NCI-H2081 (cell line): ENCODE measurements around the gene POLR3A.
A peak's percentile ranks its signal among the peaks of the same experiment; 100 is the strongest.
"Not testable (repeated sequence)": the region's sequence is repeated elsewhere in the genome, so short reads cannot be mapped to it uniquely, and the experiment has no call there.

Experiments used
- DNase-seq, 2 experiments: peaks; one replicate each; lab custom pipeline; 2025; lab: John Stamatoyannopoulos, UW

The POLR3A gene

DNA sequence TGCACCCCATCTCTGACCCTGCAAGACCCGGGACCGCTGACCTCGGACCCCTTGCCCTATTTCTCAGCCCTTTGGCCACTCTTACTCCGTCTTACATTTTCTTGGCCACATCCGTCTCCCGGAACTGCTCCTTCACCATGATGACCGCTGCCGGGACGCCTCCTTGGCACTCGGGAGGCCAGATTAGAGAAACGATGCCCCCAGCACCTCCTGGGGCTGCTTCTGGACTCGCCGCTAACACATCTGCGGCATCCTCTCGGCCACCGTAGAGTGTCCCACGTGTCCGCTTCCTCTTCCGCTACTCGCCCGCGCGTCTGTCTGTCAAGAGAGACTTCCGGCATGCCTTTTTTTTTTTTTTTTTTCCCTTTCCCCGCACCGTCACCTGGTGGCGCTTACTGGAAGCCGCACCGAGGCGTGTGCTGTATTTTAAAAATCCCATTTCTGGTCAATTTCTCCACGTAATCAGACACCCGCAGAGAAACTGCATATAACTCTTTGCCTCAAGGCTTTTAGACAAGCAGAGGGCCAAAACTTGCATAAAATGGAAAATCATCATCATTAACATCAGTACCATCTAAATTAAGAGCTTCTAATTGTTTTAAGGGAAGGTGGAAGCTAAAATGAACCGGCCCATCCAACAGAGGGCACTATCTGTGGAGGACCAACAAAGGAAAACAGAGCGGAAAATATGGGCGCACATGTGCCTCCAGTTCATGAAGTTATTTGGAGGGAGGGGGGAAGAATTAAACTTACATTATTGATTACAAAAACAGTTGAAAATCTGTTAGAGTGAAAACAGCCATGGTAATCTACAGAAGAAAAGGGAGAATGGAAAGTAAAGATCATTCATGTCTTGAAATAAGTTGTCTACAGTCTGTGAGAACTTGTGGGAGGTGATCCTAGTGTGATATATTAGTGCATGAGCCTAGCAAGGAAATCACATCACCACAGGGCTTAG, at the start of gene POLR3A:
Gene POLR3A, minus strand, starts transcription at position 247 of the 958 bp plus-strand sequence. Its CDS starts 108 bp downstream, at position 139.
- peak; percentile 93 to 94 for DNase-seq

DNA sequence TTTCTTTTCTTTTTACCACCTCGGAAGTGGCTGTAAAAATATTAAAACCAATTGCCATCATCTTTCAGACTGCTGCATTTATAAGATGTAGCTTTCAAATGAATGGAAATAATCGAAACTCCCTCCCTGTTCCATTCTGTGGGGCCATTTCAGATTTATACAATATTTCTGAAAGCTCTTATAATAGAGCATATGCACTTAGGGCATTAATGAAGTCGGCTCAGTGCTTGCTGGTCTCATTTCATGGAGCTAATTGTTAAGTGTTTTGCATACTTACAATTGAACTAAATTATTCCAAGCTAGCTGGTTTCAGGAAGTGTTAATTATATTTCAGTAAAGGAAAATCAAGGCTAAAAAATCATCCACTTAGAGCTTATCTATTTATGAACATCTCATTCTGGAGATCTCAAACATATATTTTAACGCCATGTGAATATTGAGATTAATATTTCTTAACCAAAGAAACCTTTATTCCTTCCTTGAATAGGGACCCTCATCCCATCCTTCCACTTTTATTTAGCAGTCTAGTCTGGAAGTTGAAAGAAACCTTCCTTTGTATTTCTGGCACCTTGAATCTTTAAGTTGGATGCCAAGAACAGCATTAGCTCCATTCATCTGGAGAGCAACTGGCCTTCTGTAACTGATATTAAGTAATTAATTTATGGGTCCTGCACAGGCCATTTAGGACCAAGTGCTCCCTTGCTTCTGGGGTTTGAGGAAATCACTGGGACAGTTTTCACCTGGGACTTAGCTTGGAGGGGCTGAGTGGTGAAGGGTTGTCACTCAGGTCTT, 49.4 kb upstream of the POLR3A start:
- no peak for DNase-seq

DNA sequence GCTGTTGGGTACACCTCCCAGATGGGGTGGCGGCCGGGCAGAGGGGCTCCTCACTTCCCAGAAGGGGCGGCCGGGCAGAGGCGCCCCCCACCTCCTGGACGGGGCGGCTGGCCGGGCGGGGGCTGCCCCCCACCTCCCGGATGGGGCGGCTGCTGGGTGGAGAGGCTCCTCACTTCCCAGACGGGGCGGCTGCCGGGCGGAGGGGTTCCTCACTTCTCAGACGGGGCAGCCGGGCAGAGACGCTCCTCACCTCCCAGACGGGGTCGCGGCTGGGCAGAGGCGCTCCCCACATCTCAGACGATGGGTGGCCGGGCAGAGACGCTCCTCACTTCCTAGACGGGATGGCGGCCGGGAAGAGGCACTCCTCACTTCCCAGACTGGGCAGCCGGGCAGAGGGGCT, 46.5 kb upstream of the POLR3A start:
- not testable (repeated sequence) for DNase-seq

DNA sequence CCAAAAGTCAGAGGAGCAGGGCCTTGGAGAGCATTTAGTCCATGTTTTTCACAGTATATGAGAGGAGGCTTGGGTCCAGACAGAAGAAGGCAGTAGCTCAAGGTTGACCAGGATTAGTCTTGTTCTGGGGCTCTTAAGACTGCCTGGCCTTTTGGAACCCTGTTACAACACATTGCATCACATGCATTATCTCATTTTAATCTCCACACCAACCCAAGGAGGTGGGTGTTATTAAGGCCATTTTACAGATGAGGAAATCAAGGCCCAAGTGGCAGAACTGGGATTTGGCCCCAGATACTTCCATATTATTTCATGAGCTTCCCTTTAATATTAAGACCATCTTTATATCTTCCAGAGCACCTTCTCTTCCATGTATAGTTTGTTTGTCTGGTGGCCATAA, 43.2 kb upstream of the POLR3A start:
- no peak for DNase-seq

DNA sequence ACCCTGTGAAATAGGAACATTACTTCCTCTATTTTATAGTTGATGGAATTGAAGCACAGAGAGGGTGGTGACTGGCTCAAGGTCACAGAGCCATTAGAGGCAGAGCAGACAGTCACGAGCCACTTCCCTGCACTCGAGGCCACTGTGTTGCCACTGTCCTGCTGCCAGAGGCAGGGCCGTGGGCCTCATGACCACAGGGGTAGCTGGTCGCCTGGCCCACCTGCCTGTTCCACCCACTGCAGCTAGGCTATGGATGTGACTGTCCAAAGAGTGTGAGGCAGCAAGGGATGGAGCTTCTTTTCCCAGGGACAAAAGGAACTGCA, 42.5 kb upstream of the POLR3A start:
- no peak for DNase-seq

DNA sequence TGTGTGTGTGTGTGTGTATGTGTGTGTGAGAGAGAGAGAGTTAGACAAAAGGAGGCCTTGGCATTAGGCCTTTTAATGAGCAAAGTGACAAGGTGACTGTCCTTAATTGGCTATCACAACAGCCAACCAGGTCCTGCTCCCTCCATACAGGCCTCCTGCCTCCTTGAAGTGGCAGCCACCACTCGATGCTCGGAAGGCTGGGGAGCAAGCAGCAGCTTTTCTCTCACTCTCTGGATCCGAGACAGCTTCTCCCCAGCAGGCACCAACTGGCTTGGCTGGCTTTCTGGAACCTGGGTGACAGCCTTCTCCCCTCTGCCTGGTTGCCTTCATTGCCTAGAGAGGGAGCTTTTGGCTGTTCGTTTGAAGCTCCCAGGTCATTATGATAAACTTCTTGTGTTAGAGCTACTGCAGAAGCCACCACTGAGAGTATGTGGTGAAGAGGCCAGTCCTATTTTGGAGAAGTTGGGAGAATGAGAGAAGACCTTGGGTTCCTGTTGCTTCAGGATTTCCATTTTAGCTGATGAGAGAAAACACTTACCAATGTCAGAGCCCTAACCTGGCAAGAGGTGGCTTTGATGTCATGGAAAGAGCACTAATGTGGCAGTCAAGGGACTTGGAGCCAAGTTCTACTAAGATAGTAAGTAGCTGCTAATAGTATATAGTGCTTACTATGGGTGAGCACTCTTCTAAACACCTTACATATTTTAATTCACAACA, 42.0 kb upstream of the POLR3A start:
- DNase-seq, result no peak

DNA sequence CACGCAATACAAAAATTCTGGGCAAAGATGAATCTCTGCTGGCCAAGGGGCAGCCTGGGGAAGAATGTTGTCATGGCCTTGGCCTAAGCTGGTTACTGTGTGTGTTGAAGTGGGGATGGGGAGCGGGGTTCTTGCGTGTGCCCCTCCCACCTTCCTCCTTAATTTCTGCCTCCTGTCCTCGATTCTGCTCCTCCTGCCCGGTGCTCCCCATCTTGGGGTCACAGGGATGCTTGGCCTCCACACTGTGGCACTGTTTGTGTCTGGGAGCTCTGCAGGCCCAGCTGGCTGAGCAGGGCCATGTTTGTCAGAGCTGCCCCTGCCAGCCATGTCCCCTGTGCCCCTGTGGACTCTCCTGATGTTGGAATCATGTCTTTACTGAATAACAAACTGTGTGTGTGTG, 41.4 kb upstream of the POLR3A start:
- no peak for DNase-seq

DNA sequence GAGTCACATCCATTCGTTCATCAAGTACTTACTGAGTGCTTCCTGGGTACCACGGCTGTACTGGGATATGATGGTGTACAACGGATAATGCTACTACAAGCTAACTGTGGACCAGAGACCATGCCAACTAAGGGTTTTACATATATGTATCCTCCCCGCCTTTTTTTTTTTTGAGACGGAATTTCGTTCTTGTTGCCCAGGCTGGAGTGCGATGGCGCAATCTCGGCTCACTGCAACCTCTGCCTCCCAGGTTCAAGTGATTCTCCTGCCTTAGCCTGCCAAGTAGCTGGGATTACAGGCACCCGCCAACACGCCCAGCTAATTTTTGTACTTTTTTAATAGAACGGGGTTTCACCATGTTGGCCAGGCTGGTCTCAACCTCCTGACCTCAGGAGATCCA, 40.7 kb upstream of the POLR3A start:
- not testable (repeated sequence) for DNase-seq

DNA sequence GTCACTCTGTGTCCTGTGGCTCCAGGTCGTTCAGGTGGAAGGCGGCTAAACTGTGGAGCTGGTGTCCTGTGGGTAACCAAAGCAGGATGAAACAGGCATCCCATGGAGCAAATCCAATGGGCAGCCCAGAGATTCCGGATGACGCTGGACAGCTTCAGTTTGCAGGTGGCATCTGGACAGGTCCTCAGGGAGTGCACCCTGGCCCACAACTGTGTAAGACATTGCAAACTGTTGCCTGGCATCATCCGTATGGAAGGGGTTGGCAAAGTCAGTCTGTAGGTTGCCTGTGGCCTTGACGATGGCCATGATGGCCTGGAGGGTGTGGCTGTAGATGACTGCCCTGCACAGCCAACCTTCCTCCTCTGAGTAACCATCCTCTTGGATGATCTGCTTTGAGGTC, 39.8 kb upstream of the POLR3A start:
- DNase-seq, result no peak

DNA sequence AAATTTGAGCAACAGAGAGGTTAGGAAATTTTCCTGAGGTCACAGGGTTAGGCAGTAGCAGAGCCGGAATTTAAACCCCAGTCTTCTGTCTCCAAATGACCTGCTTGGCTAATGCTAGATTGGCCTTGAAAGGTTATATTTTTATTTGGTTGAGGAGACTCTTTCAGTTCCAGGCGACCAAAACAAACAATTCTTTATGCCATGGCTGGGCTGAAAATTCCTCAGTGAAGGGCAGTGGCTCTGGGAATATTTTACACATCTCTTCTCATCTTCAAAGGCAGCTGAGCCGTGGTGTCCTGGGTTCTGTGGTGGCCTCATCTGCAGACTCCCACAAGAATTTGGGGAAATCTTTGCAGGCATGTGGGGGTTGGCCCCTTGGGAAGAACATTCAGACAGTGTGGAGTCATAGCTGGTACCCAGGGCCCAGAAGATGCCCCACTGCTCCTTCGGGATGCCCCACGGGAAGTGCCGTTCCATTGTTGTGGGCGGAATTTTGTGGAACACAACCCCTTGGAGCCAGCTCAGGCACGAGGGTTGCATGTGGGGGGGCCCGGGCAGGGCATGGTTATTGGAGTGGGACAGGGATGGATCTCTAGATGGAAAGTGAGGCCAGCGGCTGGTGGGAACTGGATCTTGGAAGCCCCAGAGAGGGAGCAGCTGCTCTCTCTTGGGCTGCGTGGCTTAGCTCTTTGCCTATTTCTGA, 37.6 kb upstream of the POLR3A start:
- no peak for DNase-seq

DNA sequence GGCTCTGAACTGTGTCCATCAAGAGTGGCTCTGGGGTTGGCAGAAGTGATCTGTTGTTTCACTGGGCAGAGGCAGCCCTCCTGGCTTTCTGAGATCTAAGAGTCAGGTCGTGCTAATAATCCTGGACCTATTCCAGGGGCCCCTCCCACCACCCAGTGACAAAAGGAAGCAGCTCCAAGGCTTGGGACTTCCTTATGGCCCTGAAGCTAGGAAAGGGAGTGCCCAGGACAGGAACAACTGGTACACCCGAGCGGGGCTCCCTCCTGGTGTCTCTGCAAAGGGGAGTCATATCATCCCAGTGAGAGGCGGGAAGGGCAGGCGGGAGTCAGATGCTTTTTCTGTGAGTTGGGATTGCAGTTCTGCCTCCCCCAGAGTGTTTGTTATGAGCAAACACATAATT, 36.7 kb upstream of the POLR3A start:
- DNase-seq, result peak in 1 of 2 experiments; percentile 6

DNA sequence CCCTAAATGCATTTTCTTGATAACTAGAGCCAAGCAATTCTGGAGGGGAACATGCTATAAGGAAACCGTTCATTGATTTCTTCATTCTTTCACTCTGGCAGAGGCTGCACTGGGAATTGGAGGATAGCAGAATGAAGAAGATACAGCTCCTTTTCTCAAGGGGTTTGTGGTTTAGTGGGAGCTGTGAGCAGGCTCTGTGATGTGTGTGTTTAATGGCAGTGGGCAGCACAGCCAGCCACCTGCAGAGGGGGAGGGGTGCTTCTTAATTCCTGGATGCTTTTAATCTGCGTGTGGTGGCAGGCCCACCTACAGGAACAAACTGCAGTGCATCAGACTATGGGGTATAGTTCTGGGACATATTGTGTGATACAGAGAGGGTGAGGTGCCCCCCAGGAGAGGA, 36.3 kb upstream of the POLR3A start:
- no peak for DNase-seq

DNA sequence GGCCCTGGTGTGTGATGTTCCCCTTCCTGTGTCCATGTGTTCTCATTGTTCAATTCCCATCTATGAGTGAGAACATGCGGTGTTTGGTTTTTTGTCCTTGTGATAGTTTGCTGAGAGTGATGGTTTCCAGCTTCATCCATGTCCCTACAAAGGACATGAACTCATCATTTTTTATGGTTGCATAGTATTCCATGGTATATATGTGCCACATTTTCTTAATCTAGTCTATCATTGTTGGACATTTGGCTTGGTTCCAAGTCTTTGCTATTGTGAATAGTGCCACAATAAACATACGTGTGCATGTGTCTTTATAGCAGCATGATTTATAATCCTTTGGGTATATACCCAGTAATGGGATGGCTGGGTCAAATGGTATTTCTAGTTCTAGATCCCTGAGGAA, 35.6 kb upstream of the POLR3A start:
- not testable (repeated sequence) for DNase-seq

DNA sequence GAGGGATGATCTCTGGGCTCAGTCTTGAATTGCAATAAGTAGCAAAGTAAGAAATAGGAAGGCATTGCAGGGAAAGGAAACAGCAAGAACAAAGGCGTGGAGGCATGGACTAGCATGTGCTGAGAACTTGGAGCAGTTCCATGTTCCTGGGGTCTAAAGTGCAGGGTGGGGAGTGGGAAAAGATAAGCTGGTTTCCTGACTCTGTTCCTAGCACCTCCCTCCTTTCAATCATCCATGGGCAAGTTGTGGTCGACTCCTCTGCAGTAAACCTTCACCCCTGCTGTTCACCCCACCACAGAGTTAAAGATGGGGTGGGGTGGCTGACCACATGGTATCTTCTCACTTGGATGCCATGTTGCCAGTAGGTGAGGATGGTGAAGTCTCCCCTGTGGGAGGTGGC, 33.9 kb upstream of the POLR3A start:
- DNase-seq, result no peak

DNA sequence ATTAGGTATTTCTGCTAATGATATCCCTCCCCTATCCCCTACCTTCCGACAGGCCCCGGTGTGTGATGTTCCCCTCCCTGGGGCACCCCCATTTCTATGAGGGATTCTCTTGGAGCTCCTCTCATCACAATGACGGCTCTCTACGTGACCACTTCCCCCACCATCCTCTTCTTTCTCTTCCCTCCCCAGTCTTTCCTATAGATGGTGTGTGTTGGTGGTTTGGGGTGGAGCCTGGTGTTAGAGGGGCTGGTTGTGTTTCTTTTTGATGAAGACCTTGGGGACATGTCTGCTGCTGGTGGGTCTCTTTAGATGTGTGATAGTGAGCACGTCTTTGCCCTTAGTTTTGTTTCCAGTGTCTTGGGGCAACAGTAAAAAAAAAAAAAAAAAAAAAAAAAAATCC, 33.0 kb upstream of the POLR3A start:
- DNase-seq, result no peak

DNA sequence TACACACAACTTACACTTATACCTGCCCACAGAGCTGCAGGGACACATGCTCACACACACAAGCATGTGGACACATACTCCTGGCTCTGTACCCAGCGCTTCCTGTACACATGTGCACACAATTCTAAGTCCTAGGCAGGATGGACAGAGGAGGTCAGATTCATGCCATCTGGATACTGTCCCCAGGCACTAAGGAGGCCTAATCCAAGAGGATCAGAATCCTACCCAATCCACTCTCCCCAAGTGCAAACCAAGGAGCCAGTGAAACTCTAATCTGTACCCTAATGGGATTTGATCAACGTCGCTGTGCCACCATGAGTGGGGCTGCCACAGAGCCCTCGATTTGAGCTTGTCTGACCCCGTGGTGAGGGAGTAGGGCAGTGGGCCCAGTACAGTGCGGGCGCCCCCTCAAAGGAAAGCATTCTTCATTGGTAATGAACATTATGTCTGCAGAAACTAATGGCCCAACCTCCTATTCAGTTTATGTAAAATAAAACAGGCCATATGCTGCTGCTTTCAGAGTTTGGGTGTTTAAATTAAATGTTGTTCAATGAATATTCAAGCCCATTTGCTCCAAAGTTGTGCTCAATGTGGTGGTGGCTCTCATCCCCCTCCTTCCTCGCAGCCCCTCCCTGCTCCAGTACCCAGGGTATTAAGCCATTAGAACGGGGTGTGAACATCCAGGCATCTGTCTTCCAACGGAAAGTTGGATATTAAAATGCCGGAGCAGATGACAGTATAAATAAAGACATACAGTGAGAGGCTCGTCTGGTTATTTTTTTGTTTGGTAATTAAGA, 30.8 kb upstream of the POLR3A start:
- DNase-seq, result no peak

DNA sequence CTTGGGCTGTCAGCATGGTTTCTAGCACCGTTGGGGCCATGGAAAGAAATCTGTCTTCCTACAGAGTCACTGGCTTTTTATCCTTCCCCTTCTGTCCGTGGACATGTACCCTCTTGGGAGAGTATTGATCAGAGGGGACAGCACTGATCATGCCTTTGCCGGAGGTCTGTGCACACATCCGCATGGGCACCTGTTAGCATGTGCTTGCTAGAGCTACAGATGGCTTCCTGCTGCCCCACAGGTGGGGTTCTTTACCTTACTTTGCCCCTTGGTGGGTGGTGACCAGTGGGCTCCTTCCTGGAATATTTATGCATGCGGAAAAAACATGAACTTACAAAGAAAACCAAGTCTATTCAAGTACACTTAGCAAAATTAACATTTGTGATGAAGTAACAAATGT, 29.2 kb upstream of the POLR3A start:
- no peak for DNase-seq

DNA sequence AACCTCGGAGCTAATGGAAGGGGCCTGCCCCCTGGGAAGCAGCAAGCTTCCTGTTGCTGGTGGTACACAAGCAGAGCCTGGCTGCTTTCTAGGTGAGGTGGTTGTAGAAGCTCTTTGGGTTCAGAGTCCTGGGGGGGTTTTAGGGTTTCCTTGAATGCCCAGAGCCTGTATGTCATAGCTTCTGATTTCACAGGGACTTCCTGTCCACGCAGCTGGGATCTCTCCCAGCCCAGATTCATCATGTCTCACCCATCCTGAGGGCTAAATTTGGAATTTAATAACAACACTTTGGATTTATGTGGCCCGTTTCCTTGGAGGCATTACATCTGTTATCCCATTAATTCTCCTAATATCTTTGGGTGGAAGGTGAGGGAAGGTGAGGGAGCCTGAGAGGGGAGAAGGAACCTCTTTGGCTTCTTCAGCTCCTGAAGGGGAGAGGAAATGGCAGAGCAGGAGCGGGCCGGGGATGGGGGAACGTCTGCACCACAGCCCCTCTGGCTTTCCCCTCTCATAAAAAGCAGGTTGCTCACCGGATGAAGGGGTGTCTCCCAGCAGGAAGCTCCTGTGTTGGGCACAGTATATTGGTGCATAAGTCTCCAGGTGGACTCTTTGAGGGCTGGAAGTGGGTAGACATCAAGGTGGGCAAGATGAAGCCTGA, 24.0 kb upstream of the POLR3A start:
- no peak for DNase-seq

DNA sequence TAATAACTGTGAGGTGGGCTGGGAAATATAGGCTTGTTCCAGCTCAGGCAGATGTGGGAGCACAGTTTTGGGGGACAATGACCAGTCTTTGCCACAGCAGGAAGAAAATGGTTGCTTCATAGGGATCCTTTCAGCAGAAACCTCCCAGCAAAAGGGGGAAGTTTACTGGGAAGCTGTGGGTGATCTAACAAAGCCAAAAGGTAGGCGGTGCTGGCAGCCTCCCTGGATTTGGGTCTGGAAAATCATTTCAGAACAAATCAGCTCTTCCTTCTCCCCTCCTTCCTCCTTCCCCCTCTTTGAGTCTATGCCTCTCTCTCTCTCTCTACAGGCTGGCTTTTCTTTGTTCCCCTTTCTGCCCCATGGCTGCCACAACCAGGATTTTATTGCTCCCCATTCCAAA, 20.5 kb upstream of the POLR3A start:
- no peak for DNase-seq

DNA sequence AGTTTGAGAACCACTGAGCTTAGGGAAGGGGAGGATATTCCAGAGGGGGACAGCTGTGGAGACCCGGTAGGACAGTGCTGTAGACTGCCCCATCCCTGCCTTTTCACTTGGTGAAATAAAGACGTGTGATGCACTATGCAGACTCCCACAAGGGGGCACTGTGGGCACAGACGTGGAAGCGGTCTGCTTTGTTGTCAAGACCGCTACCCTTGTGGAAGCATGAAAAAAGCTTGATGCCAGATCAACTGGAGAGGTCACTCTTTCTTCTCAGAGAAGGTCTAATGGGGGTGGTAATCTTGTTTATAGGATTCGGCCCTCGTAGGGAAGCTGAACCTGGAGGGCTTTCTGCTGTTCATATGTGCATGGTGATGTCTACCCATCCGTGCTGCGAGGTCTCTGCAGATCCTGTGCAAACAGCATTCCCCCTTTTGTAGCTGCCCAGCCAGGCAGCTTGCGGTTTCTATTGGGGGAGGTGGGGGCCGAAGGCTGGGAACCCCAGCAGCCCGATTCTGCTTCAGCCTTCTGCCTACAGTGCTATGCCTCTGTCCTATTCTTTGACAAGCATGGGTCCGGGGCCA, 18.1 kb upstream of the POLR3A start:
- peak; percentile 69 to 75 for DNase-seq
